PC-9 (cell line): ENCODE measurements around the gene COL11A2. TPM values are rescaled to one million over a fixed set of nuclear protein-coding genes. Genes with fewer than 3 reads are reported as not detected.
"Not testable (repeated sequence)": the region's sequence is repeated elsewhere in the genome, so short reads cannot be mapped to it uniquely, and the experiment has no call there.

ENCODE experiments used
- BruUV-seq: library from RNA; stranded (reverse); fragments of 400-500 nt; replicated peaks from 2 replicates; lab custom pipeline; 2021; lab: Mats Ljungman, UMichigan
- CTCF ChIA-PET: fragments of 300-600 bp; sonication (Branson Sonifier 250); formaldehyde crosslinking; loops from one replicate; lab custom pipeline; 2022; ENCODE audit warnings: antibody characterized with exemption; lab: Charles Lee
- POLR2A ChIA-PET: fragments of 300-600 bp; sonication (Branson Sonifier 250); formaldehyde crosslinking; loops from one replicate; lab custom pipeline; 2022; ENCODE audit warnings: antibody characterized with exemption; ENCODE audit not compliant: unreplicated experiment; lab: Charles Lee
- DNase-seq, 2 experiments: peaks; one replicate each; pipeline versions ENCODE4 v3.0.0 to v3.0.0-alpha.2; 2015 to 2022; ENCODE audit warnings: mixed read lengths in 1 of 2
- H2AFZ ChIP-seq: fragments of 200-600 bp; sonication (generic); 2 replicates; pipeline ENCODE4 v1.8.1; 2017; ENCODE audit warnings: antibody characterized with exemption
- H3F3A ChIP-seq: fragments of 200-600 bp; sonication (generic); 2 replicates; pipeline ENCODE4 v1.8.1; 2017; ENCODE audit warnings: antibody characterized with exemption, mild to moderate bottlenecking, low read depth; ENCODE audit not compliant: insufficient read depth
- H3K27ac ChIP-seq: fragments of 200-600 bp; sonication (generic); 2 replicates; pipeline ENCODE4 v1.6.1; 2016; ENCODE audit warnings: mixed run types
- H3K27me3 ChIP-seq: fragments of 200-600 bp; sonication (generic); 2 replicates; pipeline ENCODE4 v1.6.1; 2016; ENCODE audit warnings: low read depth, mixed run types; ENCODE audit not compliant: insufficient read depth
- H3K36me3 ChIP-seq: fragments of 200-600 bp; sonication (generic); 2 replicates; pipeline ENCODE4 v1.6.1; 2016; ENCODE audit warnings: low read depth, mixed run types
- H3K4me1 ChIP-seq: fragments of 200-600 bp; sonication (generic); replicated peaks from 2 replicates; pipeline ENCODE4 v1.6.1; 2016; ENCODE audit warnings: mixed run types; ENCODE audit not compliant: insufficient read depth
- H3K4me2 ChIP-seq: fragments of 200-600 bp; sonication (generic); 2 replicates; pipeline ENCODE4 v1.6.1; 2017; ENCODE audit warnings: mixed run types
- H3K4me3 ChIP-seq: fragments of 200-600 bp; sonication (generic); 2 replicates; pipeline ENCODE4 v1.6.1; 2016; ENCODE audit warnings: mixed run types
- H3K79me2 ChIP-seq: fragments of 200-600 bp; sonication (generic); 2 replicates; pipeline ENCODE4 v1.6.1; 2017; ENCODE audit warnings: low read depth, mixed run types
- H3K9me2 ChIP-seq: fragments of 200-600 bp; sonication (generic); 2 replicates; pipeline ENCODE4 v1.8.1; 2017; ENCODE audit warnings: mild to moderate bottlenecking; ENCODE audit not compliant: insufficient read depth
- H3K9me3 ChIP-seq: fragments of 200-600 bp; sonication (generic); 2 replicates; pipeline ENCODE4 v1.8.1; 2016; ENCODE audit warnings: low read depth; ENCODE audit not compliant: insufficient read depth
- H4K20me1 ChIP-seq: fragments of 200-600 bp; sonication (generic); 2 replicates; pipeline ENCODE4 v1.8.1; 2017; ENCODE audit not compliant: insufficient read depth
- CTCF ChIP-seq: fragments of 200-600 bp; sonication (generic); conservative IDR thresholded peaks from 2 replicates; pipeline ENCODE4 v1.6.1; 2017; ENCODE audit warnings: mixed run types, antibody characterized with exemption, mild to moderate bottlenecking, moderate library complexity
- EZH2 ChIP-seq: fragments of 200-600 bp; sonication (generic); IDR thresholded peaks from 2 replicates; pipeline ENCODE4 v1.8.0; 2017; ENCODE audit warnings: antibody characterized with exemption, low read depth
- intact Hi-C: fragments of 100-400 bp; cut with micrococcal nuclease; formaldehyde crosslinking; loops from one replicate; pipeline ENCODE4 v1.10.0; 2022; ENCODE audit not compliant: unreplicated experiment
- total RNA-seq: library from RNA; stranded (reverse); gene quantifications from 2 replicates; pipeline ENCODE4 v1.2.3, GENCODE V29; 2021

The COL11A2 gene
- total RNA-seq, 1 experiment from 2014 or later, result 2.2 TPM

- intact Hi-C loops, result no loop called here
- BruUV-seq, result no TSS peak
These were observed 37.9 kb downstream of the COL11A2 start for GRCh38 chr6:33154349-33154748.

GRCh38 chr6:33151050-33151449 lies 41.2 kb downstream of the COL11A2 start:
- Histone ChIP-seq H3K36me3 (no peaks in the 10 kb centered on the region), H3K27ac (no peak overlapping the region), H3K4me2 (no peak overlapping the region), H3K27me3 (peaks cover 67% of the 10 kb centered on the region), H3K4me1 (no peaks in the 10 kb centered on the region), H4K20me1 (no peaks in the 10 kb centered on the region), H2AFZ (no peak overlapping the region), H3K9me2 (no peaks in the 10 kb centered on the region), H3K9me3 (no peaks in the 10 kb centered on the region; the same call in 1 of the 2 replicates), H3K4me3 (no peak overlapping the region), H3K79me2 (no peaks in the 10 kb centered on the region), H3F3A (no peaks in the 10 kb centered on the region)
- ChIA-PET POLR2A (no interaction called here), CTCF (interaction anchor here (0.6 kb wide), 1 partner anchor 521 kb away, joined by 3 read pairs; no protein-coding TSS in a partner anchor)
- DNase-seq, result no peak
- no TSS peak for BruUV-seq
- TF ChIP-seq CTCF, result no peak
- TF ChIP-seq EZH2, result no peak
- intact Hi-C loops, result no loop called here

More at GRCh38 chr6:33154349-33154748, 37.9 kb downstream of the COL11A2 start:
- ChIA-PET POLR2A (no interaction called here), CTCF (no interaction called here)
- Histone ChIP-seq H4K20me1 (no peaks in the 10 kb centered on the region), H3K27me3 (peaks cover 70% of the 10 kb centered on the region), H3K9me2 (no peaks in the 10 kb centered on the region), H3K36me3 (no peaks in the 10 kb centered on the region), H3F3A (no peaks in the 10 kb centered on the region), H3K9me3 (no peaks in the 10 kb centered on the region; the same call in 1 of the 2 replicates), H3K4me3 (no peak overlapping the region), H3K4me2 (no peak overlapping the region), H3K27ac (no peak overlapping the region), H3K4me1 (no peaks in the 10 kb centered on the region), H2AFZ (no peak overlapping the region), H3K79me2 (no peaks in the 10 kb centered on the region)
- no peak for TF ChIP-seq CTCF
- no peak for TF ChIP-seq EZH2
- DNase-seq, result no peak

GRCh38 chr6:33150560-33150959 lies 41.7 kb downstream of the COL11A2 start:
- H4K20me1 ChIP-seq, H2AFZ ChIP-seq, POLR2A ChIA-PET, H3K9me3 ChIP-seq, H3F3A ChIP-seq, H3K79me2 ChIP-seq, intact Hi-C loops, H3K4me1 ChIP-seq, BruUV-seq, H3K4me3 ChIP-seq, H3K36me3 ChIP-seq, H3K9me2 ChIP-seq, DNase-seq, H3K4me2 ChIP-seq, H3K27ac ChIP-seq: not testable (repeated sequence)
- peaks cover 65% of the 10 kb centered on the region for H3K27me3 ChIP-seq
- CTCF ChIA-PET, result interaction anchor here (0.6 kb wide), 1 partner anchor 522 kb away, joined by 3 read pairs; no protein-coding TSS in a partner anchor
